Stimulated activated CD8-positive, alpha-beta memory T cell treated with anti-CD3 and anti-CD28 coated beads, Interleukin-4, amount 100 ng/mL, for 48 hours (primary cell): ENCODE measurements around the gene PTGDS.

Experiments used
- DNase-seq: peaks from one replicate; pipeline ENCODE4 v3.0.0-alpha.2; 2020

The PTGDS gene

DNA sequence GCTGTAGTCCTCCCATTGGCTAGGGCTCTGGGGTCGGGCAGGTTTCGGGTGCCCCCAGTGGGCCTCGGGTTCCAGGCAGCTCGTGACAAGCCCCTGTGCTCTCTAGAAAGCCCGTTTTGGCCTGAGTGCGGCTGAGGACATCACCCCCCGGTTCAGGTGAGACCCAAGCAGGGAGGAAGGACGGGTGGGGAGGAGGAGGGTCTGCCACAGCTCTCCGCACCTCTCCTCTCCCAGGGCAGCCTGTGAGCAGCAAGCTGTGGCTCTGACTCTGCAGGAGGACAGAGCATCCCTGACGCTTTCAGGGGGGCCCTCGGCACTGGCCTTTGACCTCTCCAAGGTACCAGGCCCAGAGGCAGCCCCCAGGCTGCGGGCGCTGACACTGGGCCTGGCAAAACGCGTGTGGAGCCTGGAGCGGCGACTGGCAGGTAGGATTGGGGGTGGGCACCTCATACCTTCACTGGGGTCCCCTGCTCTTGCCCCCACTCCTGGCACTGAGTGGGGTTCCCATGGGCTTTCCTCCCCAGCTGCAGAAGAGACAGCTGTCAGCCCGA, 15.6 kb downstream of the PTGDS start:
- DNase-seq, result no peak

DNA sequence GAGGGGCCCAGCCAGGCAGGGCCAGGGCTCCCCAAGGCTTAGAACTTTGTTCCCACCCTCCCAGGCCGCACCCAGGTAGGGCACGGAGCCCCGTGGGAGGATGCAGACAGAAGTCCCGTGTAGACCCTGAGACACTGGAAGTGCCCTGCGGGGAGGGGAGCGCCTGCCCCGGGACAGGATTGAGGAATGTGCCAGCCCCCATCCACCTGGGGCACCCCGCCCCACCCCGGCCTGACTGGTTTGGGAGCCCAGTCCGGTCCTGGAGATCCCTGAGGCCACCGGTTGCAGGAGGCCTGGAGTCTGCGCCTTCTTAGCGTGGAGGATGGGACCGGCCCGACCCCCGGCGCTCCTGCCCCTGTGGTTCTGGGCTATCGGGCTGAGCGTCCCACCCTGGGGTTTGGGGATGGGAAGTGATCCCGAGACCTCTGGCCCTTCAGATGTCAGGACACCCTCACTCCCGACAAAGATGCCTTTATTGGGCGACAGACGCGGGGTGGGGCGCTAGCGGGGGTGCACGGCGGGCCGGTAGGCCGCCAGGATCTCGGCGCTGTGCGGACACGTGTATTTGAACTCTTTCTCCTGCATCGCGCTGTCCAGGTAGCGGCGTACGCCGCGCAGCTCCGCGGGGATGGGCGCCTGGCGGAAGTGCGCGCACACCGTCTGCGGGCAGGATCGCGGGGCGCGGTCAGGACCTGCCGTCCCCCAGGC, 17.0 kb downstream of the PTGDS start:
- DNase-seq, result no peak

DNA sequence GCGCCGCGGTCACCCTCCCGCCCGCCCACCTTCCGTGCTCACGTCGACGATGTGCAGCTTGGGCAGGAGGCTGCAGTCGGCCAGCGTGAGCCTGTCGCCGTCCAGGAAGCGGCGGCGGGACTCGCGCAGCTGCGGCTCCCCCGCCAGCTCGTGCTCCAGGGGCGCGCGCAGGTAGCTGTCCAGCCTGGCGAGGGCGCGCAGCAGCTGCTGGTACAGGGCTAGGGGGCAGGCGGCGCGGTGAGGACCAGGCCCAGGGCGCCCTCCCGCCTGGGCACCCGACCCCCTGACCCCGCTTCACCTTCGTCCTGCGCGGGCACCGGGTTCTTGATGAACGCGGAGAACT, 17.6 kb downstream of the PTGDS start:
- no peak for DNase-seq

DNA sequence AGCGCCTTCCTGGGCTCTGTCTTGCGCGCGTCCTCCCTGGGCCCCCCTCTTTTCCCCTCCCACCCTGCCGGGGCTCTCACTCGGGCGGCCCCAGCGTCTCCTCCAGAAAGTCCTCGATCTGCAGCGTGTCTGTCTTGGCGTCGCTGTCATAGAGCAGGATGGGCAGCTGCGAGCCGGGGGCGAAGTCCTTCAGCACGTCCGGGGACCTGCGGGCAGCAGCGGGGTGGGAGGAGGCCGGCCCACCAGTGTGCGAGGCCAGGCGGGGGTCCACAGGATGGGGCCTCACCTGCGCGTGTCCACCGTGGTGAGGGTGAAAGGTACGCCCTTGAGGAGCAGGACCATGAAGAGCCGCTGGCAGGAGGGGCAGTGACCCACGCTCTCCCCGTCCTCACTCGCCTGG, 18.1 kb downstream of the PTGDS start:
- DNase-seq, result no peak

DNA sequence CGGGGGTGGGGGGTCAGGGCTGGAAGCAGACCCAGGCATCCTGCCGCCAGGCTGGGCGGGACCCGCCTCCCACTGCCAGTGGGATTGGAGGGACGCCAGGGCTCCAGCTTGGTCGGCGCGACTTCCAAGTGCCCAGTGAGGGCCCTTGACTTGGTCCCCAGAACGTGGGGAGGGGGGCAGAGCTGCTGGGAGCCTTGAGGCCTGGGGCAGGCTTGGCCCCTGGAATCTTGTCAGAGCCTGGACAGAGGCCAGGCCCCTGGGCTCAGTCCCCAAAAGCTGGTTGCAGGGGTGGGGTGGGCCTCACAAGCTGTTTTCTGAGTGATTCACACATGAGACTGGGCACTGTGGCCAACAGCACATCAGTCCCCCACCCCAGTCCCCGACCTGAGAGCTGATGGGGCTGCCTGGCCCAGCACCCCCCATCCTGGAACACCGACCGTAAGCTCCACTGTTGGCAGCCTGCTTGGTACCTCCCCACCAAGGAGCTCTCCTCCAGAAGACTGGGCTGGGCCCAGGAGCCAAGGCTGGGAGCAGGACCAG, 18.5 kb downstream of the PTGDS start:
- no peak for DNase-seq

DNA sequence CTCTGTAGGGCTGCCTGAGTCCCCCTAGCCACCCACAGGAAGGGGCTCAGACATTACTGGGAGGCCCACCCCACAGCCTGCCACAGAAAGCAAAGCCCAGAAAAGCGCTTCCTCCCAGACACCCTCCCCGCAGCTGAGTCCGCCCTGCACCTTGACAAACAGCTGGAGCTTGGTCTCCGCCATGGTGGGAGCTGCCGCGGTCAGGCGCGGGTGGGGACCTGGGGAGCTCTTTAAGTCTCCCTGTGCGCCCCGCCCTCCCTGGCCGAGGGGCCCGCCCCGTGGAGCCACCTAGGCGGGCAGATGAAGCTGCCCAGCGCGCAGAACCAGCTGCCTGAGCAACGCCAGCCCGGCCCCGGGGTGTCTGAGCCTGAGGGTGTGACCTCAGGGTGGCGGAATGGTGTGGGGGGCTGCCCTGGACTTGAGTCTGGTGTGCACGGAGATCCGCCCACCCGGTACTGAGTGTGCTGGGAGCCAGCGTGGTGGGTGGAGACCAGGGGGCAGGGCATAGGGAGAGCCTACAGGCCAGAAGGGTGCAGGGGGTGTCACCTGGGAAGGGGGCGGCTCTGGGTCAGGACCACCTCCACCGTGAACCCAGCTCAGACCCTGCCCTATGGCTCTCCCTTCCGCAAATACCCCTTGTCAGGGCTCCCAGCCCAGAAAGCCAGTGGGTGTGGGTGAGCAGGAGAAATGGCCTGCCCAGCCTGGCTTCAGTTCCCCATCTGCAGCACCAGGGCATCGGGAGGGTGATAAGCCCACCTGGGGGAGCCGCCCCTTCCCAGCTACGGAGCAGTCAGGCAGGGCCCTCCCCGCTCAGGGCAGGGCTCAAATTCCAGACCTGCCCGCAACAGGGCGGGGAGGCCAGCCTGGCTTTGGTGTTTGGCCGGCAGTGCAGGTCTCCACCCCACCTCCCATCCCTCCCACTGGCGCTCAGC, 19.3 kb downstream of the PTGDS start, which contains the start of gene CLIC3:
CLIC3 (minus strand) TSS at position 208 of the 932 bp plus-strand sequence; CDS start at position 183, 25 bp downstream.
- DNase-seq, result peak; percentile 57

DNA sequence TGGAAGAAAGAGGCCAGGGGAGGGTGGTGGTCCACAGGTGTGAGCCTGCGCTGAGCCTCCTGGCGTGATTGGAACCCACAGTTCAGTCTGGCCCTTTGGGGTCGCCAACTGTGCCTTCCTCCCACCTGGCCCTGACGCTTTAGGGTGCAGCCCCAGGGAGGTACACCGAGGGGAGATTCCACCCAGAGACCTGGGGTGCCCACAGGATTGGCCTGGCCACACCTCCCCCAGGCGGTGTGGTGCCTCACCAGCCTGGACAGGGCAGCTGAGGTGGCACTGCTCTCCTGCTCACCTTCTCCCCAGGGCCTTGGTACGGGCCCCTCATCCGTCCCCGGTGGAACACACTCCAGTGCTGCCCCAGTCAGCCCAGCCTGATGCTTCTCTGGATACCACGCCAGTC, 20.1 kb downstream of the PTGDS start:
- DNase-seq, result no peak

DNA sequence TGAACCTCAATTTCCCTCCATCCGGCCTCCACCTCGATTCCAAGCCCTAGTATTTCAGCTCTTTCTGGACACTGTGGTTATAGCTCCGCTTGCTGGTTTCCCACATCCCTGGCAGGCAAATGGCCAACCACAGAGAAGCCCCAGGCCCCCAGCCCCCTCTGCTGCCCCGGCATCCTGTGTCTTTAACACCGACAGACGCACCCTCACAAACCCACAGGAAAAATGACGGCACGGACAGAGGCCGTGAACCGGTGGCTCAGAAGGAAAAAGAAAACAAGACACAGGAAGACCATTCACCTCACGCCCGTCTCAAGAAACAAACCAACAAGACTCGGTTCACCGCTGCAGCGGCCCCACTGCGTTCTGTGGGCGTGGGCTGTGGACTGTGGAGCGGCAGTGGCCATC, 20.5 kb downstream of the PTGDS start:
- DNase-seq, result no peak

DNA sequence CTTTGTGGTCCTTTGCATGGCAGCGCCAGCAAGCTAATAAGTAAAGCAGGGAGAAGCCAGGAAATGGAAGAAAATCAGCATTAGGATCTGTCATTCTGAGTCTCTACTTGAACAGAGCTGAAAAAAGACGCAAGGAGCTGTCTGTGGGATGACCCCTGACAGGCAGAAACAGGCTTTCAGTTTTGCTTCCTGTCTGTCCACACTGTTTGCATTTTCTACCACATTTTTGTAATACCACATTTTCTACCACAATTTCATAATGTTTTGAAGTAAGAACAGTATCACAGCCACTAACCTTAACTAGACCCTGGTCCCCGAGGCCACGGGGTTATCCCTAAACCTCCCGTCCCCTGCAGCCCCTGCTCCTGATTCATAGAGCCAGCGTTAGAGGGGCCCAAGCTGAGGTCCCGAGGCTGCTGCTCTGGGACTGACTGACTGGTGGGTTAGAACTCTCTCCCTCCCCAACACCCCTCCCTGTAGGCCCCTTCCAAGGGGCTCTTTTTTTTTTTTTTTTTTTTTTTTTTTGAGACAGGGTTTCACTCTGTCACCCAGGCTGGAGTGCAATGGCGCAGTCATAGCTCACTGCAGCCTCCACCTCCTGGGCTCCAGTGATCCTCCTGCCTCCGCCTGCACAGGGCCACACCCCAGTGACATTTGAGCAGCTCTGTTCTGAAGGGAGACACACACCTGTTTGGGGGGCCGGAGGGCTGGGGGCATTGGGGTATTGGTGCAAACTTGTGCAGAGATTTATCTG, 23.1 kb downstream of the PTGDS start:
- DNase-seq, result peak; percentile 64

DNA sequence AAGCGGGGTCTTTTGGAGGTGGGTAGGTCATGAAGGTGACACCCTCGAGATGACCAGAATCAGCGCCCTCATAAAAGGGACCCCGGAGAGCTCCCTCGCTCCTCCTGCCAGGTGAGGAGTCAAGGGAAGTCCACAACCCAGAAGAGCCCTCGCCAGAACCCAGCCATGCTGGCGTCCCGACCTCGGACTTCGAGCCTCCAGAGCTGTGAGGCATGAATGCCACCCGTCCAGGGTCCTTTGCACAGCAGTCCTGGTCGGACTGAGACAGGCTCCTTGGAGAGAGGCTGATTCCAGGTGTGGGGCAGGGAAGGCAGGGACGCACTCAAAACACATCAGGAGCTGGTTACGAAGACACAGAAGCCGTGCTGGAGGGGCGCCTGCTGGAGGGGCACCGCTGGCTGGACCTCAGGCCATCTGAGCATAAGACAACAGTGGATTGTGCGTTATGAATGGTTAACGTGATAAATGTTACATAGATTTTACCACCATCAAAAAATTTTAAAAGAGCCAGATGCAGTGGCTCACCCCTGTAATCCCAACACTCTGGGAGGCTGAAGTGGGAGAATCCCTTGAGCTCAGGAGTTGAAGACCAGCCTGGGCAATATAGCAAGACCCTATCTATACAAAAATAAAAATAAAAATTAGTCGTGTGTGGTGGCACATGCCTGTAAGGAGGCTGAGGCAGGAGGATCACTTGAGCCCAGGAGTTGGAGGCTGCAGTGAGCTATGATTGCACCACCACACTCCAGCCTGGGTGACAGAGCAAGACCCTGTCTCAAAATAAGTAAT, 24.7 kb downstream of the PTGDS start:
- no peak for DNase-seq

DNA sequence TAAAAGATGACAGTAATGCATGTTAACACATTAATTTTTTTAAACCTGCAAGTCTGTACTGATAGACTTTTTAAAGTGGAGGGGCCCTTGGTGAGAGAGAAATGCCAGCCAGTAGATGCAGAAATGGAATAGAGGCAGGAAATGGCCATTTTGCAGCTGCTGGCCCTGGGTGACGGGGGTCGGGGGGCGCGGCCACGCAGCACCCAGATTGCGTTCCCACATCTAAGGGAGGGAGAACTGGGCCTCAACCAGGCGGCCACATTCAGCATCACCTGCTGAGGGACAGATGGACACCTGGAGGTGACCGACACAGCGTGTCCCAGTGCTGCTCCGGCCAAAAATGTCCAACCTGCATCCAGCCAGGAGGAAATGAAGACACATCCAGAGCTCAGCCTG, 25.3 kb downstream of the PTGDS start:
- no peak for DNase-seq

DNA sequence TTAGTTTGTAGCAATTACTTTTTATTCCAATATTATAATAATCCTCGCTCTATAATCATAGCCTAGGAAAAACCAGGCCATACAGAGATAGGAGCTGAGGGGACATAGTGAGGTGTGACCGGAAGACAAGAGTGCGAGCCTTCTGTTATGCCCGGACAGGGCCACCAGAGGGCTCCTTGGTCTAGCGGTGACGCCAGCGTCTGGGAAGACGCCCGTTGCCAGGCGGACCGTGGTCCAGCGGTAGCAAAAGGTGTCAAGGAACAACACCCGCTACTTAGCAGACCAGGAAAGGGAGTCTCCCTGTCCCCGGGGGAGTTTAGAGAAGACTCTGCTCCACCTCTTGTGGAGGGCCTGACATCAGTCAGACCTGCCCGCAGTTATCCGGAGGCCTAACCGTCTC, 27.0 kb downstream of the PTGDS start:
- peak; percentile 45 for DNase-seq

DNA sequence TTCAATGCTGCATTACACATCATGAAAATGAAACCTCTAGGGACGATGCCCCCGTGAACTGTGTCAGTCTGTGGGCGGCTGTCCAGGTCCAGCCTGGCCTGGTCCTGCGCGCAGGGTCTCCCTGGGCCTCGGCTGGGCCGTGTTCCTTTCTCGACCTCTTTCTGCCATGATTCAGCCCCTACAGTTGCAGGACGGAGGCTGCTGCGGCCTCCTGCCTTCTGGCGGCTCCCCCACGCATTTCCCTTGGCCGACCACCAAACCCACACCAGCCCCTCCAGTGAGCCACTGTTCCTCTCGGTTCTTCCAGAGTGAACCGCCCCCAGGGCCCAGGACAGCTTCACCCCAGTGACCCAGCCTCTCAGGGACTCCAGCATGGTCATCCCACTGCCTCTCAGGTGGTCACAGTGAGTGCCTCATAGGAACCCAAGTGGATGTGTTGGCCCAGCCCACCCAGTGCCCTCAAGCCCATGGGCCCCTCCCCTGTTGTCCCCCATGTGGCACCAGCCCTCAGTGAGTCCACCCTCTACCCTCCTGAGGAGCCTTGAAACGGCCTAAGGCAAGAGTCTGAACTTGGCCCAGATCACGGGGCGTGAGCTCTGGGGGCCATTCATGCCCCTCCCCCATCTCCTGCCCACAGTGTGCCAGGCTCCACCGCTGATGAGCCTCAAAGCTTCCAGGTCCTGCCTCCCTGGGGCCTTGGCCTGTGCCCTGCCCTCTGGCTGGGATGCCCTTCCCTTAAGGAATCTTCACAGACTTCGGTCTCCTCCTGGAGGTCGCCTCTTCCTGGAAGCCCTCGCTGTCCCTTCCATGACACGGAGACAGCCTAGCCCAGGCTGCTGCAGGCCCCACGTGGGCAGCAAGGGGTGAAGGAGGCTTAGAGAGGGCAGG, 29.1 kb downstream of the PTGDS start:
- DNase-seq, result peak; percentile 53

DNA sequence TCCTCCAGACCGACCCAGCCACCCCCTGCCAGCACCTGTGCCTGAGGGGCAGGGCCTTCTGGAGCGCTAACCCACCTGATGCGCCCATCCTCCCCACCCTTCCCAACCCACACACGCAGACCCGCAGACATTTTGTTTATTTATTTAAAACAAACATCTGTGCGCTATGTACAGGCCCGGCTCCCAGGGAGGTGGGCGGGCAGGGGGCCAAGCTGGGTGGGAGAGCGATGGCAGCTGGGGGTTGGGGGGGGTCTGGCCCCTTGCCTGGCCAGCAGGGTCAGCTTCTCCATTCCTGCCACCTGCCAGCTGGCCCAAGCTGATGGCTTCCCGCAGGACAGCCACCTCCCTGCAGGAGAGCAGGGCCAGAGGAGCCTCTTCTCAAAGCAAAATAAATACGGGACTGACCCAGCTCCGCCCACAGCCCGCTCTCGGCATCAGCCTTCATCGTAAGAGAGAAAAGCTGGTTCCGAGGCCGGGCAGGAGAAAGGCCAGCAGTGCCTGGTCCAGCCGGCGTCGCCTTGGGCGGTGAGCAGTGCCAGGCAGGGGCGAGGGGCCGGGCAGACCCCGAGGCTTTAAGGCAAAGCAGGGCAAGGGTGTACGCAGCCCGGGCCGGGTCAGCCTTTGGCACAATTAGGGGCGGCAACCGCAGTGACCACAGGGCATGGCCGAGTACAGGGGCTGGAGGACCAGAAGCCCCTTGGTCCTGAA, 30.0 kb downstream of the PTGDS start:
- DNase-seq, result no peak

DNA sequence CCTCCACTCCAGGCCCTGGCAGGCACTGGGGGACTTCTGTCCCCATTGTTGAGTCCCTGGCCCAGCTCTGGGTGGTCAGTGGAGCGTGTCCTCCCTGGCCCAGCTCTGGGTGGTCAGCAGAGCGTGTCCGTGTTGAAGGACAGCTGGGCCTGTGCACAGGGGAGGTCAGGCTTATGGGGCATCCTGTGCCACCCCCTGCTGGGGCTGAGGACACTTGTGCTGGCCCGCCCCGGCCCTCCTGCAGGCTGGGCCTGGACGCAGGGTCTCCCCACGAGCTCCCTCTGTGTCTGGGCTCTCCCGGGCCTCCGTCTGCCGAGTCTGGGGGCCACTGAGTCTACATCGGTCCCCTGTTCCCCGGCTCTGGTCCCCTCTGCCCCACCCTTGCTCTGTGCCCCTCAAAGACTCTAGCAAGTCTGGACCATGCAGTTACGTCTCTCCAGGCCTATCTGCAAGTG, 30.5 kb downstream of the PTGDS start:
- DNase-seq, result no peak

DNA sequence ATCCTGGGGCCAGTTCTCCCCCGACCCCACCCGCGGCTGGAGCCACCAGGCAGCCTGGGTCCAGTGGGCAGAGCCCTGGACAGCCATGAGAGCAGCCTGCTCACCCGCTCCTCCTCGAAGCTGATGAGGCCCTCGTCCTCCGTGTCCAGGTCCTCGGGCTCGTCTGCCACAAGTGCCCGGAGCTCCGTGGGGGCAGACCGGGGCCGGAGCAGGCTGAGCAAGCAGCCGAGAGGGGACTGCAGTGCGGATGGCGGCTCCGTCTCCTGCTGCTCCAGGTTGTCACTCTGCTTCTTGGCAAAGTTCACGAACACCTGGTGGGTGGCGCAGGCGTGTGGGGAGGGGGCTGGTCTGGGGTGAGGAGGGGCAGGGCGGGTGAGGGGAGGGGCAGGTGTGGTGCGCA, 31.0 kb downstream of the PTGDS start:
- no peak for DNase-seq

DNA sequence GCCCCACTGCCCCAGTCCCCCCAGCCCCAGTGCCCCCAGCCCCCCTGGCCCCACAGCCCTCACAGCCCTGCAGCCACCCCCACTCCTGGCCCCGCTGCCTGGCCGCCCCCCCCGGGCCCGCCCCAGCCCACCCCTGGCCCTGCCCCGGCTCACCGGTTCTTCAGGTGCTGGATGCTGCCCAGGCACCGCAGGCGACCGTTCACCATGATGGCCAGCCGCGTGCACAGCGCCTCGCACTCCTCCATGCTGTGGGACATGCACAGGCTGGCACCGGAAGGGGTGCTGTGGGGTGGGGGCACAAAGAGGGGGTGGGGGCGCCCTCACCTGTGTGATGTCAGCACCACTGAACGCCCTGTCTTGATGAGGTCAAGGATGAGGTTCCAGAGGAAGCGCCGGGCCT, 31.9 kb downstream of the PTGDS start:
- no peak for DNase-seq

DNA sequence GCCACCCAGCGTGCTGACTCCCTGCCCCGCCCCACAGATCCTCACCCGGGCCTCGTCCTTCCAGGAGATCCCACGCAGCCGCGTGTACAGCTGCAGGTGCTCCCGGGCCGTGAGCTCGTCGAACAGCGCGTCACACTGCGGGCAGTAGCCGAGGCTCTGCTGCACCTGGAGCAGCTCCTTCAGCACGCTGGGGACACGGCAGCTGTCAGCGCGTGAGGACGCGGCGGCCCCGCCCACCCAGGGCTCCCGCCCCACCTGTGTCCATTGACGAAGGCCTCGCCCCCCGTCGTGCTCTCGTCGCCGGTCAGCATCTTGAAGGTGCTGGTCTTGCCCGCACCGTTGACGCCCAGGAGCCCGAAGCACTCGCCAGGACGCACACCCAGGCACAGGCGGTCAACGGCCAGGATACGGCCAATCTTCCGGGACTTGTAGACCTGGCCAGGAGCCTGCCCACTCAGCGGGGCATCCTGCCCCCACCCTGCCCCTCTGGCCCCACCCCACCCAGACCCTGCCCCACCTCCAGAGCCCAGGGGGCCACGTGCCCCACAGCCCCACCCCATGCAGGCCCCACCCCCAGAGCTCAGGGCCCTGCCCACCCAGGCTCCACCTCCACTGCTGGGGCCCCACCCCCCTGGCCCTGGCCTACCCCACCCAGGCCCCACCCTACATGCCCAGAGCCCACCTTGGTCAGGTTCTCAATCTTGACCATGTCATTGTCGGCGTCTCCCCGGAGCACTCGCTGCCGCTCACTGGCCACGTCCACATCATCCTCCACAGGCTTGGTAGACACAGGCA, 32.8 kb downstream of the PTGDS start:
- DNase-seq, result no peak

DNA sequence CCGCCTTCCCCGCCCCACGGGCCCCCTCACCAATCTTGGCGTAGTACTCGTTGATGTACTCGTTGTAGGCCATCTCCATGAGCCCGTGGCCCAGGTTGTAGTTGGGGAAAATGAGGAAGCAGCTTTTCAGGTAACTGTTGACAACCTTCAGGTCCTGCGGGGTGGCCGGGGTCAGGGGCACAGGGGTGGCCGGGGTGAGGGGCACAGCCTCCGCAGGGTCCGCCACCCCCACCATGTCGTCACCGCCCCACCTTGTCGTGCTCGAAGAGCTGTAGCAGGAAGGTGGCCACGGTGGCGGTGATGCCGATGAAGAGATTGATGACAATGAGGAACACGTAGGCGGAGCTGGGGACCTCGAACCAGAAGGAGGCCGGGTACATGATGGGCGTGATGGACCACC, 33.9 kb downstream of the PTGDS start:
- no peak for DNase-seq
